ENCODE results near the gene ASCC1.

- TF ChIP-seq EZH2 (IDR thresholded peaks at IDR 0.05; ENCODE audit: low read depth, unreplicated experiment) (no peak), CTCF (conservative IDR thresholded peaks at IDR 0.05; ENCODE audit: low read depth in 2 of 2) (no peak), REST (IDR thresholded peaks at IDR 0.05; ENCODE audit: unreplicated experiment) (no peak), POLR2AphosphoS5 (IDR thresholded peaks at IDR 0.05; ENCODE audit: low read depth) (no peak), EZH2phosphoT487 (IDR thresholded peaks at IDR 0.05; ENCODE audit: unreplicated experiment) (no peak), JUNB (IDR thresholded peaks at IDR 0.05; ENCODE audit: unreplicated experiment) (no peak), ZNF114 (CRISPR knock-in tag; IDR thresholded peaks at IDR 0.05) (no peak), ZNF331 (CRISPR knock-in tag; IDR thresholded peaks at IDR 0.05; ENCODE audit: low read depth) (no peak), CREB1 (CRISPR knock-in tag; IDR thresholded peaks at IDR 0.05; ENCODE audit: low read depth) (no peak), NANOG (IDR thresholded peaks at IDR 0.05; ENCODE audit: borderline replicate concordance) (no peak), ETS1 (IDR thresholded peaks at IDR 0.05) (no peak)
Observed at GRCh38 chr10:72072046-72072445, 144.0 kb downstream of the ASCC1 start.

Data from GM23338 (cell line).